ENCODE results near the gene FILIP1L. TPM values are rescaled to one million over a fixed set of nuclear protein-coding genes. Genes with fewer than 3 reads are reported as not detected.

FILIP1L gene
- total and polyA plus RNA-seq, 2 of the 8 experiments (the other 6 are each of a cell fraction or from before 2014, with no cell fraction given): 0.06 to 0.09 TPM

DNA sequence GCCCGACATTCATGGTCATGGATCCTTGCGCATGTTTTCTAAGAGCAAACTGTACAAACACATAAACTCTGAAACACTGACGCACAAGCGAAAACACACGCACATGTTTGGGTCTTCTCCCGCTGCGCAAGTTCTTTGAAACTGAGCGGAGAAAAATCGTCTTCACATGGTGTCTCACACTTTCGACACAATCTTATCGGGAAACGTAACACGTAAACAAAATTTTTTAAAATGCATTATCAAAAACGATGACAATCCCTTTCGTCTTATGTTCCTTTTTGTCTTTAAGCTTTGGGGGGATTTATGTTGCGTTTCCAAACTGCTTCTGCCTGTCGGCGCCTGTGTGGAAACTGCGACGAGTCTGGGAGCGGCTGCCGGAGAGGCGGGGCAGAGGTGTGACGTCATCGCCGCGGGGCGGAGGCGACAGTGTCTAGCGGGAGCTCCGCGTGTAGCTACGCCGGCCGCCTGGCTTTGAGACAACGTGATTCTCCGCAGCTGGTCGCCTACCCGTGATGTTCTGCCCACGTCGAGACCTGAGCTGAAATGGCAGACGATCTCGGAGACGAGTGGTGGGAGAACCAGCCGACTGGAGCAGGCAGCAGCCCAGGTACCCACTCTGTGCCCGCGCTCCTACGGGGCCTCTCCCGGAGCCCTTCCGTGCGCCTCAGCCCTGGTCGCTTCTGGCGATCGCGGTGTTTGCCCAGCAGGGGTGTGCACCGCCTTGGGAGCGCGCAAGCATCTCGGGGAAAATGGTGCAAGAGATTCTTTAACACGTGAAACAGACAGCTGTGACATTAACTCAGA, 296.7 kb downstream of the FILIP1L start, which contains the start of gene CMSS1 (continued):
- TF ChIP-seq POLR2AphosphoS5 (IDR thresholded peaks at IDR 0.05; ENCODE audit: low read depth, low read length) (peak; percentile 89), SAP30 (IDR thresholded peaks at IDR 0.05; ENCODE audit: insufficient read depth, insufficient replicate concordance, low read length) (no peak), JUND (IDR thresholded peaks at IDR 0.05; ENCODE audit: low read length) (peak; percentile 94), SIX5 (IDR thresholded peaks at IDR 0.05; ENCODE audit: low read depth, low read length) (no peak), TAF1 (IDR thresholded peaks at IDR 0.05; ENCODE audit: low read depth, low read length) (peak; percentile 88), CHD1 (IDR thresholded peaks at IDR 0.05; ENCODE audit: low read depth, low read length) (no peak), KDM5A (IDR thresholded peaks at IDR 0.05; ENCODE audit: low read length) (no peak), CHD2 (IDR thresholded peaks at IDR 0.05; ENCODE audit: low read length) (no peak)
- TF ChIP-seq, protein P1, sequence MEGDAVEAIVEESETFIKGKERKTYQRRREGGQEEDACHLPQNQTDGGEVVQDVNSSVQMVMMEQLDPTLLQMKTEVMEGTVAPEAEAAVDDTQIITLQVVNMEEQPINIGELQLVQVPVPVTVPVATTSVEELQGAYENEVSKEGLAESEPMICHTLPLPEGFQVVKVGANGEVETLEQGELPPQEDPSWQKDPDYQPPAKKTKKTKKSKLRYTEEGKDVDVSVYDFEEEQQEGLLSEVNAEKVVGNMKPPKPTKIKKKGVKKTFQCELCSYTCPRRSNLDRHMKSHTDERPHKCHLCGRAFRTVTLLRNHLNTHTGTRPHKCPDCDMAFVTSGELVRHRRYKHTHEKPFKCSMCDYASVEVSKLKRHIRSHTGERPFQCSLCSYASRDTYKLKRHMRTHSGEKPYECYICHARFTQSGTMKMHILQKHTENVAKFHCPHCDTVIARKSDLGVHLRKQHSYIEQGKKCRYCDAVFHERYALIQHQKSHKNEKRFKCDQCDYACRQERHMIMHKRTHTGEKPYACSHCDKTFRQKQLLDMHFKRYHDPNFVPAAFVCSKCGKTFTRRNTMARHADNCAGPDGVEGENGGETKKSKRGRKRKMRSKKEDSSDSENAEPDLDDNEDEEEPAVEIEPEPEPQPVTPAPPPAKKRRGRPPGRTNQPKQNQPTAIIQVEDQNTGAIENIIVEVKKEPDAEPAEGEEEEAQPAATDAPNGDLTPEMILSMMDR (IDR thresholded peaks at IDR 0.05; ENCODE audit: control extremely low read depth in 1 of 3, insufficient read depth in 1 of 3, low read depth in 1 of 3, low read length in 3 of 3): no peak

Measured in H1 (cell line).